Suprapubic skin (tissue), 3 donors: ENCODE measurements around the gene P3R3URF.

ENCODE experiments used
- EP300 ChIP-seq: sonication (generic); formaldehyde crosslinking; IDR thresholded peaks from one replicate; pipeline ENCODE4 v1.6.1; 2017; ENCODE audit warnings: antibody characterized with exemption
- TF ChIP-seq, protein P1 (sequence below), 2 donors: fragments of 200-600 bp in 1 of 2; fragments of 450-650 bp in 1 of 2; sonication (generic) in 1 of 2; IDR thresholded peaks; one replicate each; pipeline ENCODE4 v1.5.1; 2016 to 2019; ENCODE audit warnings: antibody characterized with exemption in 2 of 2, mild to moderate bottlenecking in 1 of 2, moderate library complexity in 1 of 2

DNA sequence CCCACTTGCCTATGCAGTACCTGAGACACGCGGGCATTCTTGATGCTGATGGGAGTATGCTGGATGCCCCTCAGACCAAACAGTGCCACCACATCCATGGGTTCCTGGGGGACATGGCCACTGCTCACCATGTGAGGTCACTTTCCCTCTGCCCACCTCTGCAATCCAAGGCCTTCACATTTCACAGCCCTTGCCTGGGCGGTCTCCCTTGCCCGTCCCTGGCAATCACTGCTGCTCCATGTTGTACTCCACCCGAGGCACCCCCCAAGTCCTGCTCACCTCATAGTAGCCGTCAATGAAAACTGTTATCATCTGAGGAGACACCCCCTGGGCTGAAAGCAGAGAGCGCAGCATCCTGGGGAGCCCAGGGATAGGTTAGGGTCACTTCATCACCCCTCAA, 17.0 kb upstream of the P3R3URF start:
- TF ChIP-seq, protein P1, sequence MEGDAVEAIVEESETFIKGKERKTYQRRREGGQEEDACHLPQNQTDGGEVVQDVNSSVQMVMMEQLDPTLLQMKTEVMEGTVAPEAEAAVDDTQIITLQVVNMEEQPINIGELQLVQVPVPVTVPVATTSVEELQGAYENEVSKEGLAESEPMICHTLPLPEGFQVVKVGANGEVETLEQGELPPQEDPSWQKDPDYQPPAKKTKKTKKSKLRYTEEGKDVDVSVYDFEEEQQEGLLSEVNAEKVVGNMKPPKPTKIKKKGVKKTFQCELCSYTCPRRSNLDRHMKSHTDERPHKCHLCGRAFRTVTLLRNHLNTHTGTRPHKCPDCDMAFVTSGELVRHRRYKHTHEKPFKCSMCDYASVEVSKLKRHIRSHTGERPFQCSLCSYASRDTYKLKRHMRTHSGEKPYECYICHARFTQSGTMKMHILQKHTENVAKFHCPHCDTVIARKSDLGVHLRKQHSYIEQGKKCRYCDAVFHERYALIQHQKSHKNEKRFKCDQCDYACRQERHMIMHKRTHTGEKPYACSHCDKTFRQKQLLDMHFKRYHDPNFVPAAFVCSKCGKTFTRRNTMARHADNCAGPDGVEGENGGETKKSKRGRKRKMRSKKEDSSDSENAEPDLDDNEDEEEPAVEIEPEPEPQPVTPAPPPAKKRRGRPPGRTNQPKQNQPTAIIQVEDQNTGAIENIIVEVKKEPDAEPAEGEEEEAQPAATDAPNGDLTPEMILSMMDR (IDR thresholded peaks at IDR 0.05): no peak
- TF ChIP-seq EP300: no peak
